Activated B cell treated with CpG ODN at 0.5 μM for 24 hours (primary cell): ENCODE measurements around the gene APPL1. TPM values are rescaled to one million over a fixed set of nuclear protein-coding genes. Genes with fewer than 3 reads are reported as not detected.

Experiments used
- ATAC-seq: fragments of 200-7000 bp; cut with Tn5 transposase; one replicate; pipeline ENCODE4 v1.10.0; 2021; ENCODE audit warnings: low read depth, mild to moderate bottlenecking, moderate library complexity
- CTCF ChIA-PET: fragments of 350-600 bp; sonication (Branson Sonifier 250); formaldehyde crosslinking; loops from one replicate; lab custom pipeline; 2021; ENCODE audit warnings: antibody characterized with exemption; lab: Charles Lee
- POLR2A ChIA-PET: fragments of 350-600 bp; sonication (Branson Sonifier 250); formaldehyde crosslinking; loops from one replicate; lab custom pipeline; 2021; ENCODE audit warnings: antibody characterized with exemption; lab: Charles Lee
- DNase-seq: peaks from one replicate; pipeline ENCODE4 v3.0.0; 2022
- H3K27ac Mint-ChIP-seq: one replicate; pipeline ENCODE4 v1.8.0; 2020; ENCODE audit warnings: mixed read lengths
- H3K27me3 Mint-ChIP-seq: one replicate; pipeline ENCODE4 v1.8.0; 2021; ENCODE audit warnings: mixed read lengths
- H3K36me3 Mint-ChIP-seq: one replicate; pipeline ENCODE4 v1.8.0; 2021; ENCODE audit warnings: low read depth, mixed read lengths
- H3K4me1 Mint-ChIP-seq: one replicate; pipeline ENCODE4 v1.8.0; 2021; ENCODE audit warnings: mixed read lengths
- H3K4me3 Mint-ChIP-seq: one replicate; pipeline ENCODE4 v1.8.0; 2020; ENCODE audit warnings: mild to moderate bottlenecking, mixed read lengths
- H3K9me3 Mint-ChIP-seq: one replicate; pipeline ENCODE4 v1.8.0; 2020; ENCODE audit warnings: mixed read lengths
- intact Hi-C: fragments of 100-400 bp; cut with micrococcal nuclease; formaldehyde crosslinking; loops from one replicate; pipeline ENCODE4 v1.15.1; 2024
- total RNA-seq: library from RNA; stranded (reverse); gene quantifications from 2 replicates; pipeline ENCODE4 v1.2.3, GENCODE V29; 2022
- TF ChIP-seq, protein P1 (sequence below): fragments of 200-600 bp; IDR thresholded peaks from one replicate; pipeline ENCODE4 v1.8.0; 2022; ENCODE audit warnings: antibody characterized with exemption, mild to moderate bottlenecking

The APPL1 gene
- total RNA-seq, 1 donor from 2014 or later, result 62.0 TPM

- H3K27ac Mint-ChIP-seq, result no peak within 1 kb of the TSS
- TF ChIP-seq, protein P1, sequence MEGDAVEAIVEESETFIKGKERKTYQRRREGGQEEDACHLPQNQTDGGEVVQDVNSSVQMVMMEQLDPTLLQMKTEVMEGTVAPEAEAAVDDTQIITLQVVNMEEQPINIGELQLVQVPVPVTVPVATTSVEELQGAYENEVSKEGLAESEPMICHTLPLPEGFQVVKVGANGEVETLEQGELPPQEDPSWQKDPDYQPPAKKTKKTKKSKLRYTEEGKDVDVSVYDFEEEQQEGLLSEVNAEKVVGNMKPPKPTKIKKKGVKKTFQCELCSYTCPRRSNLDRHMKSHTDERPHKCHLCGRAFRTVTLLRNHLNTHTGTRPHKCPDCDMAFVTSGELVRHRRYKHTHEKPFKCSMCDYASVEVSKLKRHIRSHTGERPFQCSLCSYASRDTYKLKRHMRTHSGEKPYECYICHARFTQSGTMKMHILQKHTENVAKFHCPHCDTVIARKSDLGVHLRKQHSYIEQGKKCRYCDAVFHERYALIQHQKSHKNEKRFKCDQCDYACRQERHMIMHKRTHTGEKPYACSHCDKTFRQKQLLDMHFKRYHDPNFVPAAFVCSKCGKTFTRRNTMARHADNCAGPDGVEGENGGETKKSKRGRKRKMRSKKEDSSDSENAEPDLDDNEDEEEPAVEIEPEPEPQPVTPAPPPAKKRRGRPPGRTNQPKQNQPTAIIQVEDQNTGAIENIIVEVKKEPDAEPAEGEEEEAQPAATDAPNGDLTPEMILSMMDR, result no peak
- H3K27me3 Mint-ChIP-seq, result no peaks in the 10 kb centered on the region
- no peak for DNase-seq
- no peaks in the 10 kb centered on the region for H3K9me3 Mint-ChIP-seq
- no peaks in the 10 kb centered on the region for H3K36me3 Mint-ChIP-seq
- CTCF ChIA-PET, result interaction anchor here (2.0 kb wide), 1 partner anchor 30 kb away, joined by 4 read pairs; no protein-coding TSS in a partner anchor
- intact Hi-C loops, result no loop called here
- POLR2A ChIA-PET, result no interaction called here
- no peaks in the 10 kb centered on the region for H3K4me1 Mint-ChIP-seq
- H3K4me3 Mint-ChIP-seq, result no peak within 1 kb of the TSS
- no peak for ATAC-seq
Measured at GRCh38 chr3:57199895-57200297, 27.6 kb upstream of the APPL1 start, which contains the start of gene HESX1. Gene HESX1, minus strand, starts transcription at chr3:57199978. Its CDS starts 60 bp downstream, at chr3:57199918.

GRCh38 chr3:57206423-57206822 lies 21.1 kb upstream of the APPL1 start:
- CTCF ChIA-PET, result no interaction called here
- Mint-ChIP-seq H3K27ac (no peak overlapping the region), H3K9me3 (no peaks in the 10 kb centered on the region), H3K4me1 (no peaks in the 10 kb centered on the region), H3K27me3 (no peaks in the 10 kb centered on the region), H3K4me3 (no peak overlapping the region), H3K36me3 (no peaks in the 10 kb centered on the region)
- intact Hi-C loops, result no loop called here
- DNase-seq (no peak), ATAC-seq (no peak)
- POLR2A ChIA-PET, result interaction anchor here (0.7 kb wide), 1 partner anchor 190 kb away, joined by 4 read pairs; no protein-coding TSS in a partner anchor
- TF ChIP-seq, protein P1, result no peak

DNA sequence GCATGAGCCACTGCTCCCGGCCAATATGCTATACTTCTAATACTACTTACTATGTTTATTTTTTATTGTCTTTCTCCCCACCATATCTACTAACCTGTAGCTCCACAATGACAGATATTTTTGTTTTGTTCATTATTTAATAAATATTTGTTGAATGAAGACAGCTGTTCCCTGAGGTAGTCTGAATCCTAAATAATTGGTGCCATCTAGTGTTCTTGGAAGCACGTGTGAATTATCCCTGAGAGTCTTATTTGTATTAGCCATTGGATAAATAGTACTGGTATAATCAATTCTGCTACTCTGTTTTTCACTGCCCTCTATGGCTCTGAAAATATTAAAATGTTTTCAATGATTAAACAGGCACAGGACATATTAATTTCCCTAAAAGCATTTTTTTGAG lies 5.6 kb upstream of the APPL1 start:
- CTCF ChIA-PET, result no interaction called here
- POLR2A ChIA-PET, result no interaction called here
- DNase-seq (no peak), ATAC-seq (no peak)
- H3K4me3 Mint-ChIP-seq, result no peak overlapping the region
- intact Hi-C loops, result no loop called here
- H3K27ac Mint-ChIP-seq, result no peak overlapping the region
- no peaks in the 10 kb centered on the region for H3K36me3 Mint-ChIP-seq
- peaks cover 12% of the 10 kb centered on the region for H3K4me1 Mint-ChIP-seq
- H3K9me3 Mint-ChIP-seq, result no peaks in the 10 kb centered on the region
- no peaks in the 10 kb centered on the region for H3K27me3 Mint-ChIP-seq
- TF ChIP-seq, protein P1, result no peak

DNA sequence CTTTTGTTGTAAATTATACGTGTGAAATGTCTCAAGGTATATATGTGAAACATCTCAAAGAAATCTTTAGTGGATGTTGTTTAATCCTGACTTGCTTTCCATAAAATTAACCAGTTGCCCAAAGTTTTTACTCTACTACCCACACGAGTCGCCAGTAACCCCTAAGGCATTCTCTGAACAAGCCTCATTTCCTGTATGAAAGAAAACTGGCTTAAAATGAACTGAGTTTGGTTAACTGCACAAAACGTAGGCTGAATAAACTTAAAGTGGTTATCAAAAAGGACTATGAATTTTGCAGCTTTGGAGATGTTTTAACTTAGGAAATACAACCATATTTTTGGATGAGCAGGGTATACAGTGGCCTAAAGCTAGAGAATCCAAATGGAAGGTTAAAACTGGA lies 2.7 kb upstream of the APPL1 start:
- CTCF ChIA-PET, result no interaction called here
- DNase-seq (no peak), ATAC-seq (no peak)
- H3K4me3 Mint-ChIP-seq, result no peak overlapping the region
- no peaks in the 10 kb centered on the region for H3K9me3 Mint-ChIP-seq
- H3K4me1 Mint-ChIP-seq, result peaks cover 30% of the 10 kb centered on the region
- intact Hi-C loops, result loop anchor here (5.0 kb wide), 5 partner anchors 53 to 668 kb away; partner anchors contain the start of gene CCDC66
- POLR2A ChIA-PET, result interaction anchor here (0.5 kb wide), 1 partner anchor 485 kb away, joined by 3 read pairs; no protein-coding TSS in a partner anchor
- H3K27ac Mint-ChIP-seq, result no peak overlapping the region
- peaks cover 8% of the 10 kb centered on the region for H3K36me3 Mint-ChIP-seq
- H3K27me3 Mint-ChIP-seq, result no peaks in the 10 kb centered on the region
- TF ChIP-seq, protein P1, result no peak

GRCh38 chr3:57226176-57226575 lies 1.4 kb upstream of the APPL1 start:
- peaks cover 8% of the 10 kb centered on the region for H3K36me3 Mint-ChIP-seq
- ChIA-PET POLR2A (interaction anchor here (0.9 kb wide), 1 partner anchor 8 kb away, joined by 3 read pairs; no protein-coding TSS in a partner anchor), CTCF (interaction anchor here (0.8 kb wide), 1 partner anchor 230 kb away, joined by 3 read pairs; no protein-coding TSS in a partner anchor)
- no peak overlapping the region for H3K27ac Mint-ChIP-seq
- no peaks in the 10 kb centered on the region for H3K27me3 Mint-ChIP-seq
- H3K4me3 Mint-ChIP-seq, result peak overlapping the region; percentile 29
- DNase-seq (no peak), ATAC-seq (no peak)
- H3K4me1 Mint-ChIP-seq, result peaks cover 37% of the 10 kb centered on the region
- intact Hi-C loops, result loop anchor here (5.0 kb wide), 5 partner anchors 54 to 669 kb away; partner anchors contain the start of gene CCDC66
- no peaks in the 10 kb centered on the region for H3K9me3 Mint-ChIP-seq
- TF ChIP-seq, protein P1, result no peak
